Activated naive CD4-positive, alpha-beta T cell treated with anti-CD3 and anti-CD28 coated beads, Interleukin-2, amount 10 ng/mL, durations not matched to agents 7 days and 5 days (primary cell): ENCODE data around the gene VWA1.

Source experiments
- CTCF ChIA-PET: fragments of 350-600 bp; sonication (Branson Sonifier 250); formaldehyde crosslinking; loops from one replicate; lab custom pipeline; 2021; ENCODE audit warnings: antibody characterized with exemption; lab: Charles Lee
- DNase-seq: peaks from one replicate; pipeline ENCODE4 v3.0.0-alpha.2; 2020
- H3K27ac Mint-ChIP-seq: one replicate; pipeline ENCODE4 v1.8.0; 2021; ENCODE audit warnings: mild to moderate bottlenecking, moderate library complexity, mixed read lengths
- H3K27me3 Mint-ChIP-seq: one replicate; pipeline ENCODE4 v1.8.0; 2021; ENCODE audit warnings: mild to moderate bottlenecking, mixed read lengths
- H3K36me3 Mint-ChIP-seq: one replicate; pipeline ENCODE4 v1.8.0; 2021; ENCODE audit warnings: mixed read lengths
- H3K4me1 Mint-ChIP-seq: one replicate; pipeline ENCODE4 v1.8.0; 2021; ENCODE audit warnings: mixed read lengths
- H3K4me3 Mint-ChIP-seq: one replicate; pipeline ENCODE4 v1.8.0; 2021; ENCODE audit warnings: mild to moderate bottlenecking, moderate library complexity, mixed read lengths
- H3K9me3 Mint-ChIP-seq: one replicate; pipeline ENCODE4 v1.8.0; 2021; ENCODE audit warnings: mixed read lengths

The VWA1 gene

GRCh38 chr1:1432274-1432950 is 3.1 kb upstream of the VWA1 start:
- no peaks in the 10 kb centered on the region for H3K36me3 Mint-ChIP-seq
- H3K9me3 Mint-ChIP-seq, result no peaks in the 10 kb centered on the region
- peaks cover 12% of the 10 kb centered on the region for H3K4me1 Mint-ChIP-seq
- DNase-seq, result no peak
- CTCF ChIA-PET, result interaction anchor here (2.1 kb wide), 1 partner anchor 9 kb away, joined by 9 read pairs; no protein-coding TSS in a partner anchor
- peaks cover 84% of the 10 kb centered on the region for H3K27me3 Mint-ChIP-seq
- no peak overlapping the region for H3K27ac Mint-ChIP-seq
- no peak overlapping the region for H3K4me3 Mint-ChIP-seq

DNA sequence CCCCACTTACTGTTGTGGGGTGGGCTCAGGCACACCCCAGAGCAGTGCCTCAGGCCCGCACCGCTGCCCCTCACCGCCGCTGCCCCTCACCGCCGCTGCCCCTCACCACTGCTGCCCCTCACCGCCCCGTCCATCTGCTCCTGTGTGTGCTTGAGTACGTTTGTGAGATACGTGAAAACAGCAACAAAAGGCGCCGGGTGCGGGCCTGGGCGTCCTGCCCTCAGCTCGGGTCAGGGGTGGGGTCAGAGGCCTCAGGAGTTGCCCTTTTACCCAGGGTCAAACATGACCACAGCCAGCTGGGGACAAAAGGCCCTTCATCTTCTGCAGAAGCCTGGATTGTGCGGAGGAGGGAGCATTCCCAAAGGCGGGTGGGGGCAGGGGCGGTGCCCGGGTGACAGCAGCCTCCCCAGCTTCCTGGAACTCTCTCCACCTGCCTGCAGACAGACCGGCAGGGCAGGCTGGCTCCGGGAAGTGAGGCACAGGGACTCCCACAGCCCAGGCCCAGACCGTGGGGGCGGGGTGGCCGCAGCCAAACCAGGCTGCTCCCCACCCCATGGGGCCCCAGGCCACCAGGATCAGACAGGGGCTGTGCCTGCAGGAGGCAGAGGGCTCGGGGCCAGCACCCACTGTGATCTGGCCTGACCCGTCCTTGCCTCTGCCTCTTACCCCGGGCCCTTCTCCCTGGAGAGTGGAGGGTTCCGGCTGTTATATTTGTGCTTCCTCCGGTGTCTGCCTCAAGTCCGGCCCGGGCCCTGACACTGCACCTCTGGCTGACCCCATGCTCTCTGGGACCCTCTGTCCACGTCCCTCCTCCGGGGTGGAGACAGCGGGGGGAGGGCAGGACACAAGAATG is 2.3 kb upstream of the VWA1 start:
- CTCF ChIA-PET, result interaction anchor here (1.3 to 1.6 kb wide), 2 partner anchors 25 to 58 kb away, joined by 3 to 4 read pairs; partner anchors contain the start of gene AURKAIP1
- H3K4me1 Mint-ChIP-seq, result peaks cover 12% of the 10 kb centered on the region
- no peaks in the 10 kb centered on the region for H3K9me3 Mint-ChIP-seq
- no peaks in the 10 kb centered on the region for H3K36me3 Mint-ChIP-seq
- no peak for DNase-seq
- peaks cover 90% of the 10 kb centered on the region for H3K27me3 Mint-ChIP-seq
- H3K27ac Mint-ChIP-seq, result no peak overlapping the region
- no peak overlapping the region for H3K4me3 Mint-ChIP-seq

GRCh38 chr1:1433804-1434130 is 1.7 kb upstream of the VWA1 start:
- no peak for DNase-seq
- H3K9me3 Mint-ChIP-seq, result no peaks in the 10 kb centered on the region
- peaks cover 90% of the 10 kb centered on the region for H3K27me3 Mint-ChIP-seq
- CTCF ChIA-PET, result interaction anchor here (1.0 to 1.6 kb wide), 3 partner anchors 26 to 58 kb away, joined by 3 to 4 read pairs (median 4); partner anchors contain the start of gene AURKAIP1
- H3K27ac Mint-ChIP-seq, result no peak overlapping the region
- H3K4me1 Mint-ChIP-seq, result peaks cover 9% of the 10 kb centered on the region
- H3K4me3 Mint-ChIP-seq, result no peak overlapping the region
- H3K36me3 Mint-ChIP-seq, result no peaks in the 10 kb centered on the region

DNA sequence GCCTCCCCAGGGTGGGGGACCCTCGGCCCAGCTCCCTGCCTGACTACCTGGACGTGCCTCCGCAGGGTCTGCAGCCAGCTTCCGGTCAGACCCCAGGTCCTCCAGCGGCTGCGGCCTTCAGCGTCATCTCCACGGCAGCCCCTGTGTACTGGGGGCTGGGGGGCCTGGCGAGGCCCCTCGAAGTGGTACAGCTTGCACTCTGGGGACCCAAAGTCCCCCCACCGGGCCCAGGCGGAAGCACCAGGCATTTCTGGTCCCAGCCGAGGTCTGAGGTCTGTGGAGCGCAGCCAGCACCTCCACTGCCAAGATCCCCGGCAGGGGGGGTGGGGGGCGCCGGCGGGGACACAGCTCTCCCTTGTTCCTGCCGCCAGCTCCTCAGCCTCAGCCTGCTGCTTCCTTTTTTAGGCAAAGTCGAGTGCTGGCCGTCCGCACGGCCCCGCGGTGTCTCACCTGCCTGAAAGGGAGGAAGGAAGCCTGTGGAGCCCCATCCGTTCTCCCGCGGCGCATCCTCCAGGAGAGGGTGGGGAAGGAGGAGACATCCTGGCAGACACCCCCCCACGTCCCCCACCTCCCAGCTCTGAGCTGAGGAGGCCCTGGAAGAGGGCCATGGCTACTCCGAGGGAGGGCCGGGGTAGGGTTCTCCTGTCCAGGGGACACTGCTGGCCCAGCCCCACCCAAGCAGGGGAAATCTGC is 1.2 kb upstream of the VWA1 start:
- Mint-ChIP-seq H3K36me3 (no peaks in the 10 kb centered on the region), H3K9me3 (no peaks in the 10 kb centered on the region), H3K4me1 (peaks cover 9% of the 10 kb centered on the region), H3K27me3 (peaks cover 88% of the 10 kb centered on the region), H3K4me3 (no peak overlapping the region), H3K27ac (no peak overlapping the region)
- DNase-seq, result no peak
- CTCF ChIA-PET, result interaction anchor here (1.0 to 1.6 kb wide), 3 partner anchors 26 to 59 kb away, joined by 3 to 4 read pairs (median 4); partner anchors contain the start of gene AURKAIP1

DNA sequence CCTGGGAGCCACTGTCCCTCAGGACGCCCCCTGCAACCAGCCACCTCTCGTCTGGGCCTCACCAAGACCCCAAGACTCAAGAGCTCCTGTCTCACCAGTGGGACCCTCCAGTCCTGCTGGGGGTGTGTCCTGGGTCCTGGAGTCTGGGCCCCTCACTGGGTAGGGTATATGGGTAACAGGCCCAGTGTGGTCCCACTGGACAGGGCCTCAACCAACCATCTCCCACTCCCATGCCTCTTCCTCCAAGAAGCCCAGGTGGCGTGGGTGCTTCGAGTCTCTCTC is 725 bp upstream of the VWA1 start:
- H3K27me3 Mint-ChIP-seq, result peaks cover 83% of the 10 kb centered on the region
- CTCF ChIA-PET, result interaction anchor here (1.3 to 1.6 kb wide), 2 partner anchors 27 to 59 kb away, joined by 3 to 4 read pairs; partner anchors contain the start of gene AURKAIP1
- peak overlapping the region; percentile 18 for H3K4me3 Mint-ChIP-seq
- peaks cover 9% of the 10 kb centered on the region for H3K4me1 Mint-ChIP-seq
- no peak overlapping the region for H3K27ac Mint-ChIP-seq
- no peak for DNase-seq
- no peaks in the 10 kb centered on the region for H3K9me3 Mint-ChIP-seq
- H3K36me3 Mint-ChIP-seq, result no peaks in the 10 kb centered on the region

DNA sequence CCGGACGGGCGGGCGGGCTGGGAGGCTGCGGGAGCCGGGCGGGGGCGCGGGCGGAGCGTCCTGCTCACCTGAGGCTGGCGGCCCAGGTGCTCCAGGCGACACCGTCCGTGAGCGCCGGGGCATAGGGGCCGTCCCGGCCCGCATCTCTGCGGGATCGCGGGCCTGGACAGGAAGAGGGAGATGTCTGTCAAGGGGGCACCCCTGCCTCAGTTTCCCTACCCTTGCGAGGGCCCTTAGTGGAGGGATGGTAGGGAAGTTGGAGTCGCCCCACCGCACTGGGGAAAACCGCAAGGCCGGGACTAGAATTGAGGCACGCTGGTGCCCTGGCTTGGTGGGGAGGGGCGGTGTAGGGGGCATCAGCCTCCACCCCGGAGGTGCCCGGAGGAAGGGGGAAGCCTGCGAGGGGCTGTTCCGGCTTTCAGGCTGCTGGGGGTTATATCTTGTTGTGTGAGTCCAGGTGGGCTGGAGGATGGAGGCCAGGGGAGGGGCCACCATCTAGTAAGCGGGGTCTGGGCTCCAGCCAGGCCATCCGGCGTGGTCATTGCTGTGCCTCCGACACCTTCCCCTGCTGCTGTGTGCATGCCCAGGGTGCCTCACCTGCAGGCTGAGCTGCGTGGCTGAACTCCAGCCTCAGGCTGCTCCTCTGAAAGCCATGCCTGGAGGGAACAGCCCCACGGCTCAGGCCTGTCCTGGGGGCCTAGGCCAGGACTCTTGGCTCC is 580 bp downstream of the VWA1 start:
- H3K4me1 Mint-ChIP-seq, result peaks cover 9% of the 10 kb centered on the region
- no peaks in the 10 kb centered on the region for H3K9me3 Mint-ChIP-seq
- CTCF ChIA-PET, result no interaction called here
- H3K27me3 Mint-ChIP-seq, result peaks cover 86% of the 10 kb centered on the region
- no peaks in the 10 kb centered on the region for H3K36me3 Mint-ChIP-seq
- H3K4me3 Mint-ChIP-seq, result peak overlapping the region; percentile 50
- no peak for DNase-seq
- H3K27ac Mint-ChIP-seq, result no peak overlapping the region

DNA sequence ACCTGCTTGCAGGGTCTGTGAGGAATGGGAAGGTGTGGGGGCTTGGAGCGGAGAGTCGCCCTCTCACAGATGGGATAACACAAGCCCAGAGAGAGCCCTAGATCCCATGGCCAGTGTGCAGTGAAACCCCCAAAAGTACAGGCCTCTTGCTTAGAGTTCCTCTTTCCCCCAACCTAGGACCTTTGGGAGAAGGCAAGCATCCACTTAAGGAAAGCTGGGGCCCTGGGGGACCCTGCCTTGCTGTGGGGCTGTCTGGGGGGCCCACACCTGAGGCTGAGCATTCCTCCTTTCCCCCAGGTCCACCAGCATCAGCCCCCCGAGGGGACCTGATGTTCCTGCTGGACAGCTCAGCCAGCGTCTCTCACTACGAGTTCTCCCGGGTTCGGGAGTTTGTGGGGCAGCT is 1.1 kb downstream of the VWA1 start:
- no peak overlapping the region for H3K4me3 Mint-ChIP-seq
- CTCF ChIA-PET, result interaction anchor here (0.7 to 2.4 kb wide), 2 partner anchors 54 to 68 kb away, joined by 3 to 8 read pairs; no protein-coding TSS in a partner anchor
- H3K36me3 Mint-ChIP-seq, result no peaks in the 10 kb centered on the region
- no peaks in the 10 kb centered on the region for H3K9me3 Mint-ChIP-seq
- H3K27me3 Mint-ChIP-seq, result peaks cover 83% of the 10 kb centered on the region
- no peak overlapping the region for H3K27ac Mint-ChIP-seq
- H3K4me1 Mint-ChIP-seq, result peaks cover 9% of the 10 kb centered on the region
- no peak for DNase-seq

GRCh38 chr1:1437033-1437903 is 1.8 kb downstream of the VWA1 start:
- H3K4me1 Mint-ChIP-seq, result peaks cover 9% of the 10 kb centered on the region
- DNase-seq, result no peak
- H3K36me3 Mint-ChIP-seq, result no peaks in the 10 kb centered on the region
- CTCF ChIA-PET, result interaction anchor here (0.7 to 2.4 kb wide), 3 partner anchors 38 to 68 kb away, joined by 3 to 8 read pairs (median 3); partner anchors contain the start of gene CCNL2
- no peak overlapping the region for H3K27ac Mint-ChIP-seq
- no peak overlapping the region for H3K4me3 Mint-ChIP-seq
- H3K27me3 Mint-ChIP-seq, result peaks cover 76% of the 10 kb centered on the region
- H3K9me3 Mint-ChIP-seq, result no peaks in the 10 kb centered on the region

- no peak overlapping the region for H3K4me3 Mint-ChIP-seq
These were observed 2.5 kb downstream of the VWA1 start for GRCh38 chr1:1437904-1438376.

GRCh38 chr1:1438531-1439381 is 3.3 kb downstream of the VWA1 start:
- Mint-ChIP-seq H3K9me3 (no peaks in the 10 kb centered on the region), H3K4me1 (peaks cover 9% of the 10 kb centered on the region), H3K27me3 (peaks cover 62% of the 10 kb centered on the region), H3K36me3 (no peaks in the 10 kb centered on the region), H3K27ac (no peak overlapping the region), H3K4me3 (no peak overlapping the region)
- DNase-seq, result no peak
- CTCF ChIA-PET, result interaction anchor here (1.1 to 2.4 kb wide), 2 partner anchors 23 to 66 kb away, joined by 4 to 8 read pairs; no protein-coding TSS in a partner anchor

More at GRCh38 chr1:1437904-1438376, 2.5 kb downstream of the VWA1 start:
- Mint-ChIP-seq H3K9me3 (no peaks in the 10 kb centered on the region), H3K27me3 (peaks cover 70% of the 10 kb centered on the region), H3K4me1 (peaks cover 9% of the 10 kb centered on the region), H3K27ac (no peak overlapping the region), H3K36me3 (no peaks in the 10 kb centered on the region)
- CTCF ChIA-PET, result interaction anchor here (0.6 to 2.4 kb wide), 3 partner anchors 24 to 67 kb away, joined by 3 to 8 read pairs (median 3); partner anchors contain the start of gene CCNL2
- no peak for DNase-seq

- CTCF ChIA-PET, result interaction anchor here (0.8 to 2.8 kb wide), 5 partner anchors 8 to 60 kb away, joined by 3 to 10 read pairs (median 6); a partner anchor contains a TSS
- Mint-ChIP-seq H3K27me3 (peaks cover 55% of the 10 kb centered on the region), H3K27ac (no peak overlapping the region), H3K4me3 (no peak overlapping the region), H3K9me3 (no peaks in the 10 kb centered on the region), H3K4me1 (peaks cover 9% of the 10 kb centered on the region), H3K36me3 (no peaks in the 10 kb centered on the region)
- DNase-seq, result no peak
These were observed 4.2 kb downstream of the VWA1 start for GRCh38 chr1:1439546-1440261.
